H9 (cell line): ENCODE measurements around the gene RSBN1L. TPM values are rescaled to one million over a fixed set of nuclear protein-coding genes. Genes with fewer than 3 reads are reported as not detected.

Source experiments
- DNase-seq: peaks from one replicate; pipeline ENCODE4 v3.0.0-alpha.2; 2017
- H2AFZ ChIP-seq: one replicate; pipeline ENCODE4 v1.6.1; 2013; ENCODE audit warnings: mild to moderate bottlenecking, low read length, control low read depth, moderate library complexity
- H2AK5ac ChIP-seq: 2 replicates; pipeline ENCODE4 v1.6.1; 2013; ENCODE audit warnings: low read length, control low read depth, mixed read lengths; ENCODE audit not compliant: insufficient read length
- H2BK120ac ChIP-seq: one replicate; pipeline ENCODE4 v1.6.1; 2013; ENCODE audit warnings: low read depth, mild to moderate bottlenecking, low read length, control low read depth, inconsistent platforms; ENCODE audit not compliant: poor library complexity, severe bottlenecking
- H2BK12ac ChIP-seq: 2 replicates; pipeline ENCODE4 v1.6.1; 2013; ENCODE audit warnings: low read length, control low read depth, mixed read lengths, low read depth; ENCODE audit not compliant: insufficient read length
- H2BK15ac ChIP-seq: 2 replicates; pipeline ENCODE4 v1.6.1; 2013; ENCODE audit warnings: low read depth, low read length, control low read depth
- H2BK20ac ChIP-seq: one replicate; pipeline ENCODE4 v1.6.1; 2013; ENCODE audit warnings: low read depth, mild to moderate bottlenecking, low read length, control low read depth, inconsistent platforms; ENCODE audit not compliant: poor library complexity, severe bottlenecking
- H2BK5ac ChIP-seq: 2 replicates; pipeline ENCODE4 v1.6.1; 2013; ENCODE audit warnings: low read length, control low read depth, mixed read lengths; ENCODE audit not compliant: insufficient read length
- H3K14ac ChIP-seq: 2 replicates; pipeline ENCODE4 v1.6.1; 2013; ENCODE audit warnings: low read length, control low read depth; ENCODE audit not compliant: insufficient read depth
- H3K18ac ChIP-seq: 2 replicates; pipeline ENCODE4 v1.6.1; 2013; ENCODE audit warnings: low read depth, mild to moderate bottlenecking, mixed read lengths, low read length, control low read depth; ENCODE audit not compliant: insufficient read length
- H3K23ac ChIP-seq: 2 replicates; pipeline ENCODE4 v1.6.1; 2013; ENCODE audit warnings: low read length, control low read depth, mixed read lengths, low read depth; ENCODE audit not compliant: insufficient read length
- H3K23me2 ChIP-seq: 2 replicates; pipeline ENCODE4 v1.6.1; 2013; ENCODE audit warnings: low read depth, mild to moderate bottlenecking, mixed read lengths, low read length, control low read depth; ENCODE audit not compliant: insufficient read length, poor library complexity, severe bottlenecking
- H3K27ac ChIP-seq: 2 replicates; pipeline ENCODE4 v1.5.1; 2013; ENCODE audit warnings: low read length, control low read depth, mixed read lengths, low read depth; ENCODE audit not compliant: insufficient read length
- H3K27me3 ChIP-seq: 2 replicates; pipeline ENCODE4 v1.6.1; 2013; ENCODE audit warnings: low read length, control low read depth, inconsistent platforms; ENCODE audit not compliant: insufficient read depth
- H3K4ac ChIP-seq: 2 replicates; pipeline ENCODE4 v1.6.1; 2013; ENCODE audit warnings: low read depth, mild to moderate bottlenecking, control low read depth, inconsistent platforms, low read length, moderate library complexity
- H3K4me1 ChIP-seq: 2 replicates; pipeline ENCODE4 v1.6.1; 2013; ENCODE audit warnings: low read length, control low read depth, inconsistent platforms; ENCODE audit not compliant: insufficient read depth
- H3K4me2 ChIP-seq: 2 replicates; pipeline ENCODE4 v1.6.1; 2013; ENCODE audit warnings: low read length, control low read depth, mixed read lengths; ENCODE audit not compliant: insufficient read length, insufficient read depth
- H3K56ac ChIP-seq: 2 replicates; pipeline ENCODE4 v1.6.1; 2013; ENCODE audit warnings: low read depth, mild to moderate bottlenecking, mixed read lengths, low read length, control low read depth; ENCODE audit not compliant: insufficient read length
- H3K79me1 ChIP-seq: 2 replicates; pipeline ENCODE4 v1.6.1; 2013; ENCODE audit warnings: low read depth, mild to moderate bottlenecking, moderate library complexity, low read length, control low read depth, inconsistent platforms; ENCODE audit not compliant: insufficient read depth, poor library complexity, severe bottlenecking
- H3K79me2 ChIP-seq: 2 replicates; pipeline ENCODE4 v1.6.1; 2013; ENCODE audit warnings: low read length, control low read depth, inconsistent platforms; ENCODE audit not compliant: insufficient read depth
- H3K9ac ChIP-seq: 2 replicates; pipeline ENCODE4 v1.6.1; 2013; ENCODE audit warnings: low read length, control low read depth, mixed read lengths; ENCODE audit not compliant: insufficient read length; ENCODE audit errors: extremely low read depth
- H3K9me3 ChIP-seq: one replicate; pipeline ENCODE4 v1.6.1; 2013; ENCODE audit warnings: low read depth, low read length, inconsistent platforms; ENCODE audit not compliant: control insufficient read depth
- H3T11ph ChIP-seq: one replicate; pipeline ENCODE4 v1.6.1; 2013; ENCODE audit warnings: mild to moderate bottlenecking, low read length, control low read depth, inconsistent platforms
- H4K20me1 ChIP-seq: one replicate; pipeline ENCODE4 v1.6.1; 2013; ENCODE audit not compliant: control insufficient read depth, insufficient read length, insufficient read depth
- H4K5ac ChIP-seq: 2 replicates; pipeline ENCODE4 v1.6.1; 2013; ENCODE audit warnings: low read depth, mild to moderate bottlenecking, mixed read lengths, low read length, control low read depth; ENCODE audit not compliant: insufficient read length
- H4K8ac ChIP-seq: replicated peaks from 2 replicates; pipeline ENCODE4 v1.6.1; 2013; ENCODE audit warnings: low read length, control low read depth, mixed read lengths, low read depth; ENCODE audit not compliant: insufficient read length
- H4K91ac ChIP-seq: 2 replicates; pipeline ENCODE4 v1.6.1; 2013; ENCODE audit warnings: low read depth, mild to moderate bottlenecking, moderate library complexity, mixed read lengths, low read length, control low read depth; ENCODE audit not compliant: insufficient read length
- H3K27ac Mint-ChIP-seq, 3 experiments: 2 replicates in 2 of 3; 3 replicates in 1 of 3; pipeline ENCODE4 v1.8.0; 2020 to 2021; ENCODE audit warnings: mixed read lengths in 3 of 3, mild to moderate bottlenecking in 1 of 3, moderate library complexity in 1 of 3
- H3K27me3 Mint-ChIP-seq: 2 replicates; pipeline ENCODE4 v1.8.0; 2021; ENCODE audit warnings: low read depth, mild to moderate bottlenecking, moderate library complexity, mixed read lengths
- H3K36me3 Mint-ChIP-seq, 3 experiments: 2 replicates in 2 of 3; 3 replicates in 1 of 3; pipeline ENCODE4 v1.8.0; 2020 to 2021; ENCODE audit warnings: low read depth in 3 of 3, mixed read lengths in 3 of 3; ENCODE audit not compliant: insufficient read depth in 1 of 3
- H3K4me1 Mint-ChIP-seq, 2 experiments: 2 replicates each; pipeline ENCODE4 v1.8.0; 2020; ENCODE audit warnings: mixed read lengths in 2 of 2
- H3K4me3 Mint-ChIP-seq, 2 experiments: 2 replicates in 1 of 2; 3 replicates in 1 of 2; pipeline ENCODE4 v1.8.0; 2020 to 2021; ENCODE audit warnings: mild to moderate bottlenecking in 2 of 2, mixed read lengths in 2 of 2, moderate library complexity in 1 of 2
- H3K9me3 Mint-ChIP-seq, 2 experiments: 2 replicates in 1 of 2; 3 replicates in 1 of 2; pipeline ENCODE4 v1.8.0; 2020; ENCODE audit warnings: mild to moderate bottlenecking in 2 of 2, mixed read lengths in 2 of 2, moderate library complexity in 1 of 2
- total RNA-seq: library from RNA; stranded (reverse); gene quantifications from 2 replicates; pipeline ENCODE4 v1.2.1, GENCODE V29; 2021
- TF ChIP-seq, protein P1 (sequence below): fragments of 200-600 bp; sonication (generic); conservative IDR thresholded peaks from 3 replicates; pipeline ENCODE4 v1.8.0; 2021; ENCODE audit warnings: antibody characterized with exemption, mild to moderate bottlenecking

The RSBN1L gene
- total RNA-seq, 1 experiment from 2014 or later = 20.6 TPM

DNA sequence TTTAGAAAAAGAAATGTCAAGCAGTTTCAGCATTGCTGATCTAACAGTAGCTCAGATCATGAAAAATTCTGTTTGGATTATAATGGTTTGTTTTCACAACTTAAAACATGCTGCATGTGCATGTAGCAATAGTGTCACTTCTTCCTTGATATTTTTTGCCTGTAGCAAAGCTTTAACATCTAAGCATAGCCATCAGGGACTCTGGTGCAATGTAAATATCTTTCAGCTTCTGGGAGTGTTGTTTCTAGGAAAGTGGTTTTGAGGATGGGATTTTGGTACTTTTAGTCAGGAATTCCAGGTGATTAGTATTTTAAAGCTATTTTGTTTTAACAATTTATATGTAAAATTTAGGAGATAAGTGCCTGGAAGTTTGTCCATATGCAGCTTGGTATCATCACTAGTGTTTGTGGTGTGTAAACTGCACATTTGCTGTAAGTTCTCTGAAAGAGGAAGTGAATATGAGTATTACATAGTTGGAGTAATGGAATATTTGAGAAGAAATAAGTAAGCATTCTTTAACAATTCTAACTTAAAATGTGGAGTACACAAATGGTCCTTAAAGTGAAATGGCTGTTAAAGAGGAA lies 1.9 kb downstream of the RSBN1L start:
- H3K27ac Mint-ChIP-seq = no peak overlapping the region

More for the DNA sequence above, 1.9 kb downstream of the RSBN1L start:
- no peak overlapping the region for H4K8ac ChIP-seq
- no peak overlapping the region for H3K4ac ChIP-seq
- no peak overlapping the region for H3K14ac ChIP-seq
- H2BK15ac ChIP-seq = no peak overlapping the region
- Mint-ChIP-seq H3K9me3 (no peaks in the 10 kb centered on the region), H3K36me3 (peaks cover 0 to 14% (median 11%) of the 10 kb centered on the region in 3 experiments; a peak in 5 of 7 replicates), H3K4me3 (peak overlapping the region; percentile 99), H3K4me1 (peaks cover 34 to 39% of the 10 kb centered on the region in 2 experiments), H3K27me3 (no peaks in the 10 kb centered on the region)
- H2BK5ac ChIP-seq = no peak overlapping the region
- no peak for DNase-seq
- no peak overlapping the region for H3K18ac ChIP-seq
- H3K4me1 ChIP-seq = no peaks in the 10 kb centered on the region; the same call in 1 of the 2 replicates
- H2BK120ac ChIP-seq = no peak overlapping the region
- no peak overlapping the region for H2BK12ac ChIP-seq
- peak overlapping the region; percentile 73 for H3K4me2 ChIP-seq
- peak overlapping the region; percentile 14 for H3K9ac ChIP-seq
- H3K23me2 ChIP-seq = peaks cover 6% of the 10 kb centered on the region
- H4K5ac ChIP-seq = no peak overlapping the region
- TF ChIP-seq, protein P1, sequence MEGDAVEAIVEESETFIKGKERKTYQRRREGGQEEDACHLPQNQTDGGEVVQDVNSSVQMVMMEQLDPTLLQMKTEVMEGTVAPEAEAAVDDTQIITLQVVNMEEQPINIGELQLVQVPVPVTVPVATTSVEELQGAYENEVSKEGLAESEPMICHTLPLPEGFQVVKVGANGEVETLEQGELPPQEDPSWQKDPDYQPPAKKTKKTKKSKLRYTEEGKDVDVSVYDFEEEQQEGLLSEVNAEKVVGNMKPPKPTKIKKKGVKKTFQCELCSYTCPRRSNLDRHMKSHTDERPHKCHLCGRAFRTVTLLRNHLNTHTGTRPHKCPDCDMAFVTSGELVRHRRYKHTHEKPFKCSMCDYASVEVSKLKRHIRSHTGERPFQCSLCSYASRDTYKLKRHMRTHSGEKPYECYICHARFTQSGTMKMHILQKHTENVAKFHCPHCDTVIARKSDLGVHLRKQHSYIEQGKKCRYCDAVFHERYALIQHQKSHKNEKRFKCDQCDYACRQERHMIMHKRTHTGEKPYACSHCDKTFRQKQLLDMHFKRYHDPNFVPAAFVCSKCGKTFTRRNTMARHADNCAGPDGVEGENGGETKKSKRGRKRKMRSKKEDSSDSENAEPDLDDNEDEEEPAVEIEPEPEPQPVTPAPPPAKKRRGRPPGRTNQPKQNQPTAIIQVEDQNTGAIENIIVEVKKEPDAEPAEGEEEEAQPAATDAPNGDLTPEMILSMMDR = no peak
- H3K27me3 ChIP-seq = no peaks in the 10 kb centered on the region
- peaks cover 11% of the 10 kb centered on the region for H3K79me1 ChIP-seq
- no peak overlapping the region for H2AK5ac ChIP-seq
- H3K9me3 ChIP-seq = no peaks in the 10 kb centered on the region
- H3T11ph ChIP-seq = no peak overlapping the region
- H3K56ac ChIP-seq = no peak overlapping the region
- H3K27ac ChIP-seq = no peak overlapping the region
- H3K23ac ChIP-seq = no peak overlapping the region
- no peak overlapping the region for H4K91ac ChIP-seq
- H2BK20ac ChIP-seq = no peak overlapping the region
- H4K20me1 ChIP-seq = no peaks in the 10 kb centered on the region
- H2AFZ ChIP-seq = no peak overlapping the region
- peaks cover 17% of the 10 kb centered on the region for H3K79me2 ChIP-seq
